ENCODE results near the gene EP400. TPM values are rescaled to one million over a fixed set of nuclear protein-coding genes. Genes with fewer than 3 reads are reported as not detected.

EP400 gene
- total and polyA plus RNA-seq, 2 of the 4 experiments (the other 2 are of a cell fraction) = 4.3 to 11.4 TPM

DNA sequence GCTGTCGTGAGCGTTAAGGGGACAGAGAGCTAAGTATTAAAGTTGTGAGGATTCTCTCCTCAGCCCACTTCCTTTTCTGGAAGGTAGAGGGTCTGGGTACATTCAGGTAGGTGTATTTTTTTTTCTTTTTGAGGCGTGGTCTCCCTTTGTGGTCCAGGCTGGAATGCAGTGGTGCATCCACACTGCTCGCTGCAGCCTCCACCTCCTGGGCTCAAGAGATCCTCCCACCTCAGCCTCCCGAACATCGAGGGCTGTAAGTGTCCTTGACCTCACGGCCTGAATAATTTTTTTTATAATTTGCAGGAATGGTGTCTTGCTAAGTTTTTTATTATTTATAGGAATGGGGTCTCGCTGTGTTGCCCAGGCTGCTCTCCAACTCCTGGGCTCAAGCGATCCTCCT, 19.2 kb upstream of the EP400 start:
- intact Hi-C loops (cut with micrococcal nuclease) = no loop called here
- Histone ChIP-seq H2BK15ac (ENCODE audit: low read depth, low read length) (no peak overlapping the region), H4K8ac (ENCODE audit: low read depth in 2 of 2, low read length in 2 of 2) (peak overlapping the region in 1 of 2 experiments; percentile 58; a peak in 1 of 4 replicates), H3K27me3 (ENCODE audit: control insufficient read depth, insufficient read depth, low read length) (no peaks in the 10 kb centered on the region), H4K91ac (ENCODE audit: insufficient read depth, low read depth, low read length) (no peak overlapping the region), H2BK120ac (ENCODE audit: low read depth, low read length) (no peak overlapping the region), H3K4me2 (ENCODE audit: low read depth, low read length) (peak overlapping the region; percentile 91), H3K4ac (ENCODE audit: low read depth, low read length) (no peak overlapping the region), H3K79me1 (ENCODE audit: low read depth in 1 of 2, low read length in 2 of 2) (peaks cover 12 to 34% of the 10 kb centered on the region in 2 experiments), H3K36me3 (ENCODE audit: control insufficient read depth, insufficient read depth, low read length) (peaks cover 27% of the 10 kb centered on the region), H3K18ac (ENCODE audit: low read depth, low read length) (no peak overlapping the region), H2AK5ac (ENCODE audit: low read depth, low read length) (peak overlapping the region; percentile 78), H3K4me3 (ENCODE audit: insufficient read depth, low read depth, low read length) (peak overlapping the region; percentile 96), H3K4me1 (ENCODE audit: control insufficient read depth, insufficient read depth, low read length) (peaks cover 2% of the 10 kb centered on the region), H4K5ac (ENCODE audit: low read depth, low read length) (no peak overlapping the region), H2BK5ac (ENCODE audit: low read depth, low read length, poor library complexity, severe bottlenecking) (no peak overlapping the region), H3K14ac (replicated peaks; ENCODE audit: low read depth, low read length) (0 out of 2 replicates have a peak overlapping the region, but pooled peaks have one; percentile 83), H2AK9ac (replicated peaks; ENCODE audit: low read depth, low read length, poor library complexity) (peak overlapping the region; percentile 82), H3K27ac (ENCODE audit: insufficient read depth, low read length) (no peak overlapping the region; the same call in 1 of the 2 replicates), H3K23ac (ENCODE audit: low read depth, low read length) (peak overlapping the region; percentile 56; the same call in 1 of the 2 replicates), H2AFZ (replicated peaks; ENCODE audit: low read length, poor library complexity) (peak overlapping the region; percentile 86), H2BK20ac (ENCODE audit: low read depth, low read length) (no peak overlapping the region), H3K9me3 (ENCODE audit: control insufficient read depth, insufficient read depth, low read length) (no peaks in the 10 kb centered on the region), H3K9ac (ENCODE audit: low read depth, low read length) (peak overlapping the region; percentile 55), H3K9me1 (ENCODE audit: insufficient read depth, low read length) (peaks cover 15% of the 10 kb centered on the region), H4K20me1 (ENCODE audit: insufficient read depth, low read length) (peaks cover 9% of the 10 kb centered on the region; the same call in 1 of the 2 replicates), H3K56ac (ENCODE audit: extremely low read depth, insufficient read depth, low read length) (no peak overlapping the region)
- no peak for ATAC-seq (ENCODE audit: low read depth)
- in situ Hi-C loops (cut with MboI; ENCODE audit: low sequenced_read_pairs) = no loop called here
- CTCF ChIA-PET = no interaction called here
- POLR2A ChIA-PET (ENCODE audit: unreplicated experiment) = no interaction called here
- 83% methylated on average over 2 of the region's 9 CpGs; no CpG with 5 or more reads in 1 of the 2 experiments for WGBS, 2 experiments (ENCODE audit: extremely low coverage in 2 of 2, insufficient read length in 1 of 2)
- dilution Hi-C loops (cut with HindIII; ENCODE audit: low sequenced_read_pairs, unreplicated experiment) = no loop called here
- DNase-seq = no peak
- TF ChIP-seq, protein P1, sequence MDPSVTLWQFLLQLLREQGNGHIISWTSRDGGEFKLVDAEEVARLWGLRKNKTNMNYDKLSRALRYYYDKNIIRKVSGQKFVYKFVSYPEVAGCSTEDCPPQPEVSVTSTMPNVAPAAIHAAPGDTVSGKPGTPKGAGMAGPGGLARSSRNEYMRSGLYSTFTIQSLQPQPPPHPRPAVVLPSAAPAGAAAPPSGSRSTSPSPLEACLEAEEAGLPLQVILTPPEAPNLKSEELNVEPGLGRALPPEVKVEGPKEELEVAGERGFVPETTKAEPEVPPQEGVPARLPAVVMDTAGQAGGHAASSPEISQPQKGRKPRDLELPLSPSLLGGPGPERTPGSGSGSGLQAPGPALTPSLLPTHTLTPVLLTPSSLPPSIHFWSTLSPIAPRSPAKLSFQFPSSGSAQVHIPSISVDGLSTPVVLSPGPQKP (IDR thresholded peaks at IDR 0.05; ENCODE audit: borderline replicate concordance, low read depth, low read length) = no peak
- no peak for TF ChIP-seq RAD21 (IDR thresholded peaks at IDR 0.05; ENCODE audit: low read length)
- TF ChIP-seq, protein P2, sequence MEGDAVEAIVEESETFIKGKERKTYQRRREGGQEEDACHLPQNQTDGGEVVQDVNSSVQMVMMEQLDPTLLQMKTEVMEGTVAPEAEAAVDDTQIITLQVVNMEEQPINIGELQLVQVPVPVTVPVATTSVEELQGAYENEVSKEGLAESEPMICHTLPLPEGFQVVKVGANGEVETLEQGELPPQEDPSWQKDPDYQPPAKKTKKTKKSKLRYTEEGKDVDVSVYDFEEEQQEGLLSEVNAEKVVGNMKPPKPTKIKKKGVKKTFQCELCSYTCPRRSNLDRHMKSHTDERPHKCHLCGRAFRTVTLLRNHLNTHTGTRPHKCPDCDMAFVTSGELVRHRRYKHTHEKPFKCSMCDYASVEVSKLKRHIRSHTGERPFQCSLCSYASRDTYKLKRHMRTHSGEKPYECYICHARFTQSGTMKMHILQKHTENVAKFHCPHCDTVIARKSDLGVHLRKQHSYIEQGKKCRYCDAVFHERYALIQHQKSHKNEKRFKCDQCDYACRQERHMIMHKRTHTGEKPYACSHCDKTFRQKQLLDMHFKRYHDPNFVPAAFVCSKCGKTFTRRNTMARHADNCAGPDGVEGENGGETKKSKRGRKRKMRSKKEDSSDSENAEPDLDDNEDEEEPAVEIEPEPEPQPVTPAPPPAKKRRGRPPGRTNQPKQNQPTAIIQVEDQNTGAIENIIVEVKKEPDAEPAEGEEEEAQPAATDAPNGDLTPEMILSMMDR (conservative IDR thresholded peaks at IDR 0.05; ENCODE audit: low read depth, low read length) = no peak
- TF ChIP-seq, protein P3, sequence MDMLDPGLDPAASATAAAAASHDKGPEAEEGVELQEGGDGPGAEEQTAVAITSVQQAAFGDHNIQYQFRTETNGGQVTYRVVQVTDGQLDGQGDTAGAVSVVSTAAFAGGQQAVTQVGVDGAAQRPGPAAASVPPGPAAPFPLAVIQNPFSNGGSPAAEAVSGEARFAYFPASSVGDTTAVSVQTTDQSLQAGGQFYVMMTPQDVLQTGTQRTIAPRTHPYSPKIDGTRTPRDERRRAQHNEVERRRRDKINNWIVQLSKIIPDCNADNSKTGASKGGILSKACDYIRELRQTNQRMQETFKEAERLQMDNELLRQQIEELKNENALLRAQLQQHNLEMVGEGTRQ (IDR thresholded peaks at IDR 0.05; ENCODE audit: low read depth, low read length) = no peak
- no TSS peak for BruUV-seq (replicated peaks)
